NCI-H2081 treated with DMSO at 0.1 percent for 48 hours (cell line): Measurements from ENCODE around the gene SFMBT1.

ENCODE experiments used
- DNase-seq: peaks from one replicate; lab custom pipeline; 2025; lab: John Stamatoyannopoulos, UW

SFMBT1 gene

DNA sequence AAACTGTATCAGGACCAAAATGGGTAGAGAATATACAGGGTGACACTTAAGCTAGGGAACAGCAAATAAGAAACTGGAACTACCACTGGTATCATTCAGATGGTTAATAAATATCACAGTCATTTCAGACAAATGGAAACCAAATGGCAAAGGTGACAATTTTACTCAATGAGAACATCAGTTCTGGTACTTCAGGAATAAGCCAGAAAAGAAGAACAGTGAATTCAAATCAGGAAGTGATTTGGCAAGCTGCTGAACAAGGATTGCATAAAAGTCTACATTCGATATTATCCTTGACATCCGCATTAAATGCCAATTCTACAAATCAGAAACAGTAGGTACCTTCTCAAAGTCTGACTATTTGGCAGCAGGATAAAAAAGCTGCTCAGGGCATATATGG lies 125.0 kb downstream of the SFMBT1 start:
- no peak for DNase-seq

DNA sequence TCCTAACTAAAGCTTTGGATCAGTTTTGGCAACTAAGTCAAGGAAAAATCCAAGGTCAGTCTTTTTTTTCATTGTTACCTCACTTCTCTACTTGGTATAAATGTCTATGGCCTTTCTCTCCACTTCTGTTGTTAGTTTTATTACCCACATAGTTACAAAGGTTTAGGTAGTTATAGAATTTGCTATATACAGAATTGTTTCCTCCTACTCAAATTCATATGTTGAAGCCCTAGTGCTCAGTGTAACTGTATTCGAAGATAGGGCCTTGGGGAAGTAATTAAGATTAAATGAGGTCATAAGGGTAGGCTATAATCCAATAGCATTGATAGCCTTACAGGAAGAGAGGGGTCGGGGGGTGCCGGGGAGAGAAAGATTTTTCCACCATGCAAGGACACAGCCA lies 128.8 kb downstream of the SFMBT1 start:
- no peak for DNase-seq

DNA sequence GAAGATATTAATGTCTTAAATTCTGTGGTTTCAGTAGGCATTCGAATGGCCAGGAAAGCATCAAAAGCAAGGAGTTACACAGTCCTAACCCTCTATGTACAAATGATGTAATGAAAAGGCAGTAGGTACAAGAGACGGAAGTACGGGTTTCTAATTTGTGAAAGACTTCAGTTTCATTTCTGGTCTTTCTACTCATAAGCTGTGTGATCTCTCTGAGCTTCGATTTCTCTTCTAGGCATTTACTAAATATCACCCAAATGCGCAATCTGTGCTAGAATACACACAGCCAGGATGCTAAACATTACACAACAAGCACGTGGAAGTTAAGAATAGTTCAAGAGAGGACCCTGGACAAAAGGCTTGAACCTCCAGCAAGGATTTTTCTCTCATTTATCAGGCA lies 130.6 kb downstream of the SFMBT1 start:
- no peak for DNase-seq

DNA sequence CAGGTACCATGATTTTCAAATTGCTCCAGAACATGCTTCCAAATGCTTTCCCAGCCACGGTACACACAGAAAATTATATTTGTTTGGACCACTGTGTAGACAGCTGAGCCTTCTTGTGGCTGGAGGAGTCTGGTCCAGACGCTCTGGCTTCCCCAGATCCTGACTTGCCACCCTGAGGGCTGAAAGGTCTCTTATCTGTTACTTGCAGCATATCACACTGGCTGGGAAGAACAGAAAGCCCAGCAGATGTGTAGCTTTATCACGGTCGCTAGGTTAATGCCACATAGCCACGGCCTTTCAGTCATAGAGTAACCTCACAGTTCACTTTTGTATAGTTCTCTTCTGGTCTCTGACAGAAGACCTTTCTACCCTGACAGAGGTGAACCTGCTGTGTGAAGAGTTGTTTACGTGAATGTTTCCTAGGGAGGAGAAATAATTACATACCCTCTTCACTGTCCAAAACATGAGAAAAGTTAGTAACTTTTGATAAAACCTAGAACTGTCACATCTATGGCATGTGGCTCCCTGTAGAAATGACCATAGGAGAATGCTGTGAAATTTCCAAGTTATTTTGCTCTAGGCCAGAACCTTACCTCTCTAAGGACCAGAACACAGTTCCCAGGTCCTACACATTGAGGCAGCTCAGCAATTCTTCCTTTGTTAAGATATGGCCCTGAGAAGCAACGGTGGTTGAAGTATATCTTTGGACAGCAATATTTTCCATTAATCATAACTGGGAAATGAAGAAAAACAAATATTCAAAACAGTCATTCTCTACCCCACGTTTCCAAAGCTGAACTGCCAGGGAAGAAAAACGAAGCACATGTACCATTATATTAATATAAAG lies 132.8 kb downstream of the SFMBT1 start:
- DNase-seq: no peak

DNA sequence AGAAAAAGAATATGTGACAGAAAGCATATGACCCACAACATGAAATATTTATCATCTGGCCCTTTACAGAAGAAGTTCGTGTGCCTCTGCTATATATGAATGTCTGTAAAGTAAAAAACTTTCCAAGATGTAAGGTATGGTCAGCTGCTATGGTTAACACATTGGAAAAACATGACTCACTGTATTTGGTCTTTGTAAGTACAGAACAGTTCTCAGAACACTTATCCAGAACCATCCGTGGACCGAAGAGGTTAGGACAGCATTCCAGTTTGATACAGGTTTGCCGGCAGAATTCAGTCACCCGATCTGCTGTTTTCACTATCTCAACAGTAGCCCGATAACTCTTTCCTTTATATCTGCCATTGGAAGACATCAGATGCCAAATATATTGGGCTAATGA lies 135.1 kb downstream of the SFMBT1 start:
- DNase-seq: no peak

DNA sequence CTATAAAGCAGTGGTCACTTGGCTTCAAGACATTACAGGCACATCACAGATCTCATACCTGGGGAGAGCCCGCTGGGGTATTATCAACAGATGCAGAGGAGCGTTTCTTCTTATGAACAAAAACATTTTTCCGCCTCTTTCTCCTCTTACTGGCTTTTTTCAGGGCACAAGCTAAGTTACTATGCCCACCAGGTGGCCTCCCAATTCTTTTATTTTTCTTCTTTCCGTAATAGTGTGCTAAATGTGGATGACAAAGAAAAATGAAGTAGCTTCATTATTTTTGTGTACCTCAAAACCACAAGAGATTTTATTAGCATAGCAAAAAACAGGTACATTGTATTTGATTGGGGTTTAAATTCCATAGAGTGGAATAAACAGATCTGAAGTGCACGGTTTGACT lies 138.4 kb downstream of the SFMBT1 start:
- DNase-seq: no peak

DNA sequence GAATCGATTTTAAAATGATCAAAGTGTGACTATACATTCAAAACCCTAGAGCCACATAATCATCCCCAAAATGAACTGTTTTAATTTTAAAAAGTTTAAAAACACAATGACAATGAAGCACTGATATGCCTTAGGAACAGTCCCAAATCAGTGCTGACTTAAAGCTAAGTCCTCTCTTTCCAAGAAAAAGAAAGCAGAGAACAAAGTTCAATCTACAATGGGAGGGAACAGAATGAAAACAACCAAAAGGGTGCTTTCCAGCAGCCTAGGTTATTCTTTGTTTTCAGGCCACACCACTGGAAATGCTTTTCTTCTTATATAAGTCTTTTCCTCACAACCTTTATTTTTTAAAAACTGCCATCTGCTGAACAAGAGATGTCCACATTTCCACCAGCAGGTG lies 141.3 kb downstream of the SFMBT1 start:
- no peak for DNase-seq

DNA sequence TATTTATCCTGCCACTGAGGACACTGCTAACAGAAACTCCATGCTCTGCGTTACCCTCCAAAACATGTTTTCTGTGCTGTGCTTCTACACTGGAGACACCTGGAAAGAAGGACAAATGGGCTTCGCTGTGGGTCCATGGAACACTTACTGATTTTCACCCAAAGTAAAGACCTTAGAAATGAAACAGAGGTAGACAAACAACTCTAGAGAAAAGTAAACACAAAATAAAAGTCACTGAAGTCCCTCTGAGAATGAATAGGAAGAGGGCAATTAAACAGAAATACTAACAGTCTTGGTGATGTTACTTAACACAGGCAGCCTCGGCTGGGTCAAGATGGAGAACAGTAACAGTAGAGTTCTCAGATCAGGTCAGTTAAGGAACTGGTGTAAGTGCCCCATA lies 141.9 kb downstream of the SFMBT1 start:
- DNase-seq: no peak

DNA sequence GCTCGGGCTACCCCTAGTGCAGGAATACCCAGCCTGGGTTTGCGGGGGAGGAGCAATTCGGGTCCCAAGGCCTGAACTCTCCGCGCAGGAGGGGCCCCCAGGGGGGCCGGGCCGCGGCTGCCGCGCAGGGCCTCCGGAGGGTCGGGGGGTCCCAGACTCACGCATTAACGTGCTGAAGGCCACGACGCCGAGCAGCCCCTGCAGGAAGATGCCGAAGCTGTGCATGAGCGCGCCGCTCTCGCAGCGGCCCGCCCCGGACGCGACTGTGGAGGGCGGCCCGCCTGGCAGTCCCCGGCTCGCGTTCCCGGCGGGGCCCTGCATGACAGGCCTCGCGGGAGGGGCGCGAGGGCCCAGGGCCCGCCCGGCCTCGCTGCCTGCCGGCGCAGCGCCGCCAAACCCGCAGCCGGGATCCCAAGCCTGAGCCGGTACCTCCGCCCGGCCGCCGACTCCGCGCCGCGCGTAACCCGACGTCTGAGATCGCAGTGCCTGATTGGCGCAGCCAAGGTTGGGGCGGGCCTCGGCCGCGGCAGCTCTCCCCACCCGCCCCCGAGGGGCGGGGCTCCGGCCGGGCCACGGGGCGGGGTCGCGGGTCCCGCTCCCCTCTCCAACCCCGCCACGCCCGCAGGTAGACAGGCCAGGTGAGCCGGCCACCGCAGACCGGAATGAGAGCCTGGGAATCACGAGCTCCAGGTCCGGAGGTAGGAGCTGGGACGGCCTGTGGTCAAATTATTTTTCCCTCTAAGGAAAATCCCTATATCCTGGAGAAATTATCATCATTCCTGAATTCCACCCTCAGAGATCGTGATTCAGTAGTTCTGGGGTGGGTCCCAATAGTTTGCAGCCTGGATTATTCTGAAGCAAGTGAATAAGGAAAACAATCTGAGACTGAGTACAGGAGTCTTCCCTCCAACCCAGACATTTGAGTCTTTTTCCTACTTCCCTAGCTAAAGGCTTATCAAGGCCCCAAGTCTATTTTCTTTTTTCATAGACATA lies 148.4 kb downstream of the SFMBT1 start, which contains the start of gene STIMATE:
TSS of gene STIMATE (minus strand) at position 419 of the 993 bp plus-strand sequence. CDS start at position 321, 98 bp downstream.
- DNase-seq: peak; percentile 28

DNA sequence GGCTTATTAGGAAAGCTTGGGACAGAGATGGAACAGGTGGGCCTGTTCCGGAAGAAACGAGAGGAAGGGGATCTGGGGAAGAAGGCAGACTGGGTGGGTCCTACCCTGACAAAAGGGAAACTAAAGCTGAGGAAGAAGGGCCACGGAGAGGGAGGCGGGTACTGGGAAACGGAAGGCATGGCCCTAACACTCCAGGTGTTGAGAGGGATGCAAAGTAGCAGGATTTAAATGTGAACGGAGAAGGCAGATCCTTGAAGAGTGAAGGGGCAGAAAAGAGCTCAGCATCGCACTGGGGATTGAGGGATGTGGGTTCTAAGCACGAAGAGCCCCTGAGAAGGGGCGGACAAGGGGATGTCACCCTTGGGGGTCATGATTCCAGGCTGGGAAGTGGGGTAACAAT lies 149.3 kb downstream of the SFMBT1 start:
- DNase-seq: no peak

DNA sequence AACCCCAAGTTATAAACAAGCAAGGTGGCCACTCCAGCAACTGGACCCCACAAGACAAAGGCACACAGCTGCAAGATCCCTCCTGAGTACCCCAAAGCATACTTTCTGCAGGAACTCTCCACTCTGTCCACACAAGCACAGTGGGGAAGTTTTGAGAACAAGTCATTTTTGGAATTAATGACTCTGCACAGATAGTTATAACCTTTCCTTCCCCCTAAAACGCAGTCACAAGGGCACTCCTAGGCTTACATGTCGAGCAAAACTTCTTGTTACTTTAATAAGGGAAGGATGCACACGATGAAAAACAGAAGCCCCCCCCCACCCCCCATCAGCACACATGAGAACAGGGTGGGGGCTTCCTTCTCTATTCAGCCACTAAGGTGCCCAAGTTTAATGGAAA lies 149.7 kb downstream of the SFMBT1 start:
- no peak for DNase-seq

DNA sequence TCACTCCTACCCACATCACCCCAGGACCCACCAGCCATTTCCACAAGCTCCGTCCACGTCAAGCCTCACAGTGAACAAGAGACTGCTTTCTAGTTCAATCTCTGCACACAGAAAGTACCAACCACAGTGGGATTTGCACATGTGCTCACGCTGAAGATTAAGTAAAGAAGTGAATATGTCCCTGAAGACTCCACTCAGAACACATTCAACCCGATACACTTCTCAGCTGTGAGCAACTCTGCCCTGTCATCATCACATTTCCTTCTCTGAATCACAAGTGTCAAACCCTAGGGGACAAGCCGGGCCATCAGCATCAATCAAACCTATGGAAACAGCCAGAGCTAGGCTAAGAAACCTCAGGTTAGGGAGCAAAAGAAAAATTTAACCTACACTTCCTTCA lies 150.5 kb downstream of the SFMBT1 start:
- DNase-seq: no peak

DNA sequence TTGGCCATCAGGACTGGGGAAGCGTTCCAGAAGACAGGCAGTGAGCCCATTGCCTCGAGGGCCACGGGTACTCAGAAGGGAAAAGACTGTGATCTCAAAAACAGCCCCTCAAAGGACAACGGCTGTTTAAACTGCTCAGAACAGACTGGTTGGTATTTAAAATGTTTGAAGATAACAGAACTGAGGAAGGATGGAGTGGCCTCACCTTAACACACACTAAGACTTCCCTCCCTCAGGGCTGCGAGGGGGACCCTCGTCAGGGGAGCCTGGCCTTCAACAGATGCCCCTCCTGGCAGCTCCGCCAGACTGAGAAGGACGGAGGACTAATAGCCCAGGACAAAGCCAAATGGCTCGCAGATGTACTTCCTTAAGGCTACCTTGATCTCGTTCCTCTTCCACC lies 151.1 kb downstream of the SFMBT1 start:
- no peak for DNase-seq

DNA sequence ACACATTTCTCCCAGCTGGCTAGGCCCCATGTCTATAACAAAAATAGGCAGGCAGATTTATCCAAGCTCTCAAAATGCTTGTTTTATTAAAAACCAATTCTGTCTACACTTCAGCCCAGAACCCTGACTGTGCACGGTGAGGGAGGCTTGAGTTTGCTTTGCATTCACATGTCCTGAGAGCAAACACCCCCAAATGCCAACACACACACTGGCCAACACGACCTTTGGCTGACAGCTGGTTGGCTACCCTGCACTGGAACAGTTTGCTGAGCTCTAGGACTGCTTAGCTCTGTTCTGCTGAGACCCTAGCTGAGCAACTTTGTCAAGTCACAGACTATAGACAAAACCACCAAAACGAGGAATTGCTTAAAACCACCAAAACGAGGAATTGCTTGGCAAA lies 152.2 kb downstream of the SFMBT1 start:
- no peak for DNase-seq

DNA sequence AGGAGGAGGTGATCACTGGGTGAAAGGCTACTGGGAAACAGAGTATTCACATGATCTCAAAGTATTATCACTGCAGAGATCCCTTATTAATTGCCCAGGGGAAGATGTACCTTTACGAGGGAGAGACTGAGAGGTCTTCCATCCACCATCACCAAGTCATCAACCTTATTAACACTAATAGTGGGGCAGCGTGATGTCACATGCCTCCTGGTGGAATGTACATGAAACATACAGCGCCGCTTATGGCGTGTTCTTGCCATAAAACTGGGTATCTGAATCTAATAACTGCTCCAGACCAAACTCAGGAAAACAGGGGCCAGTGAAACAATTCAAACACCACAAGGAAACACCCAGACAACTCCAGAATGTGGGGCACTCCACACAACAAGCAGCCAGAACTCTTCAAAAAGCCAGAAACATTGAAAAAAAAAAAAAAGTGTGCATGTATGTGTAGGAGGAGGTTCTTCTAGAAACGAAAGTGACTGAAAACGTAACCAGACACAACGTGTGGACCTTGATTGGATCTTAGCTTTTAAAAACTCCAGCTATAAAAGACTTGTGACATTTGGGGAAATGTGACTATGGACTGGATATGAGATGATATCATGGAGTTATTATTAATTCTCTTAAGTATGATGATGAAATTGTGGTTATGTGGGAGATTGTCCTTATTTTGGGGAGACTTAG lies 153.1 kb downstream of the SFMBT1 start:
- no peak for DNase-seq

DNA sequence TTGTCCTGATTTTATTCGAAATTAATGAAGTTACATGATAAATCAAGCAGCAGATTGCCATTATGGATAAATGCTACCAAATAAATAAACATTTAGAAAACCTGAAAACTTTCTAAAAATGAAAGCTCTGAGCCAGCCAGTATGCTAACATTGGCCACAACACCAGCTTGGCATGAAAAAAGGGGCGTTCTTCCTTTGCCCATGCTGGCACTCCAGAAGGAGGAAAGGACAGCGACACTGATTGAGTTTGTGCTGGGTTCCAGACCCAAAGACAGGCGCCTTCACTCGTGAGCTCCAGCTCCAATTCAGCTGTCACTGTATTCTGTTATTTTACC lies 153.6 kb downstream of the SFMBT1 start:
- DNase-seq: no peak

DNA sequence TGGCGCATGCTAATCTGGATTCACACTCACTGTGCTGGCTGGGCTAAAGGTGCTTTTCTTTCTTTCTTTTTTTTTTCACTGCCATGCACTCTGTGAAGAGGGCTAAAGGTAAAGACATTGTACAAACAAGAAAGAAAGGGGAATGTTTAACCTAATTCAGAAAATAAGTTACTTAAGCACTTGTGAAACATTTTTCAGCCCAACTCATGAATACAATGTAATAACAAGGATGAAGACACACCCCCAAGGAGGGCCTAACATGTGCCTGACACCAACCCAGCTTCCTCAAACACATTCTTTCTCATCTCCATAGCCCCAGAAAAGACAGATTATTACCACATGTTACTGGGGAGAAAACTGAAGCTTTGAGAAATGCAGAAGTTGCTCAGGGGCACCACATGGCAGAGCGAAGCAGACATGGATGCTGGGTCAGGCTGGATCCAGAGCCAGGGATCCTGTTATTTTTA lies 154.2 kb downstream of the SFMBT1 start:
- no peak for DNase-seq

DNA sequence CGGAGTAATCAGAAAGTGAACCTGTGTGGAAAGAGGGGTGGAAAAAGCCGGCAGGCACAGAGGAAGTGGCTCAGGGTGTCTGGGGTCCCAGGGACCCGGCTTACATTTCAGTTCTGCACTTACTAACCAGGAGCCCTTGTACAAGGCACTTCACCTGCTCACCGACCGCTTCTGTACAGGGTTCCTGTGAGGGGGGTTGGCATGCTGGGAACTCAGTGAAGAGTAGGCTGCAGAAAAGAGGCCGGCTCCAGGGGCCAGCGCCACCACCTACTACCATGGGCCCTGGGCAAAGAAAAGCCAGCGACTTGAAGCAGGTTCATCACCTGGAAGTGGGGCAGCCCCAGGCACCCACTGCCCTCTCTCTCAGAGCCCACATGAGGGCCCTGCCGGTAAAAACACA lies 154.7 kb downstream of the SFMBT1 start:
- DNase-seq: no peak

DNA sequence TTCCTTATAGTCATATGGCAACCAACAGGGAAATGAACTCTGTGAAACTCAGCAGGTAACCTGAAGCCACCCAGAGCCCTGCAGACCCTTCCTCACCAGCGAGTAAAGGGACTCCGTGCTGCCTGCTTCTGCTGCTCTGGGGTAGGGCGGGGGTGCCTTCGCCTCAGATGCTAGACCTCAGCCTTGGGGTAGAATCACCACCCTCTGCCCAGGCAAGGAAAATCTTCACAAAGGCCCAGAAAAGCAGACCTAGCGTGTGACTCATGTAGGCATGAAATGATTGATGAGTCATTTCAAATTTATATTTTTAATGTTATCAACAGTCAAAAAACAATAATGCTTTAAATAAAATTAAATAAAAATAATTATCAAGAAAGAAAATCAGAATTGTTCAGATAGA lies 155.1 kb downstream of the SFMBT1 start:
- DNase-seq: no peak

DNA sequence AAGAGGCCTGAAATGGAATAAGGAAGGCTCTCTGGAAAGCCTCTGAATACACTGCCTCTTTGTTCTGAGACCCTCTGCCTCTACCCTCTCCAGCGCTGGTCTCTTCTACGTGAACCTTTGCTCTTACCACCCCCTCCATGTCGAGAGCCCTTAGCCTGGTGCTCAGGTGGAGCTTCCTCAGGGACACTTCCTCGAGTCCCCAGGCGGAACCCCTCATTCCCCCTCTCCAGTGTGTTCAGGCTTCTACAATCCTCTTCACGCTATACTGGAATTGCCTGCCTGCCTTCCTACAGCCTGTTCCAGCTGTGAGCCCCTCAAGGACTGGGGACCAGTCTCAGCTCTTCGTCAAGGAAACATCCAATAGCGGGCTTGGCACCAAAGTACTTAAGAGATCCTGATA lies 156.0 kb downstream of the SFMBT1 start:
- DNase-seq: no peak

DNA sequence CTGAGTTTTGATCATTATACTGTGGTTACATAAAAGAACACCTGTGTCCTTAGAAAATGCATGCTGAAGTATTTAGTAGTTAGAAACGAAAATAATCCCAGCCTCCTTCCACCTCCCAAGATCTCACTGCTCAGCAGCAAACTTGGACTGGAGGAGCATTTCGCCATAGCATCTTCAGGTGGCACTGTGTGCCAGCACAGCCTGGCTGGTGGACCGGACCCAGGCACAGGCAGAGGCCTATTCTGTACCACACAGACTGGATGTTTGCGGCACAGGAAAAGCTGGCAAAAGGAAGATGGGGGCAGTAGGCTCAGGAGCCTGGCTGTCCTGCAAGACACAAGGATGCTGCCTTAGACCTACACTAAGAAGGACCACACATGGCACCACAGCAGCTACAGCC lies 158.7 kb downstream of the SFMBT1 start:
- DNase-seq: no peak

DNA sequence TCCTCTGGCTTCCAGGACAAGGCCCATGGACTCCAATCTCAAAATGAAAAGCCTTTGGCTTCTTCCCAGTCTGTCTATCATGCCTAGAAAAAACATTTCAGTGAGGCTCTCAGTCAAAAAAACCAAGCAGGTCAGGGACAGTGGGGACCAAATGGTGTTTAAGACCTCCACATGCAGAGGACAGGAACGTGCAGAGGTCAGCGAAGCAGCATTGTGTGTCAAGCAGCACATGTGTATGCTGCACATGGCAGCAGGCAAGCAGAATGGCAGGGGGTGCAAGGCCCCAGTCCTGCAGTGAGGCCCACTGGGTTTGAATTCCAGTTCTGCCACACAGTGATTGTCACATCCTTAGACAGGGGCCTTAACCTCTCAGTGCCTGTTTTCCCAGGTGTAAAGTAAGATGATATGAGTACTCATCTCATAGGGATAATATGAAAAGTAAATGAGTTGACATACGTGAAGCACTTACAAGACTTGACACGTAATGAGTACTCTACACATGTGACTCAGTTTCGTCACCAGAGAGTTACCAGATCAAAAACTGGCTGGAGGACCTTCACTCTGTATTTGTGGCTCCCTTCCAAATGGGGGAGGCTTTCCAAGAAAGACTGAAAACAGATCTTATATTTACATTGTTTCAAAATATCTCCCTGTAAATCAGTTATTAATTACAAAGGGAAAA lies 159.7 kb downstream of the SFMBT1 start:
- DNase-seq: no peak
